GM21515 (cell line): Measurements from ENCODE around the gene CNRIP1.
"Not testable (repeated sequence)": the region's sequence is repeated elsewhere in the genome, so short reads cannot be mapped to it uniquely, and the experiment has no call there.

ENCODE experiments used
- ATAC-seq: cut with Tn5 transposase; IDR thresholded peaks from one replicate; pipeline ENCODE4 v1.9.1; 2021; ENCODE audit not compliant: unreplicated experiment

Gene CNRIP1

GRCh38 chr2:68341062-68341329 lies 21.2 kb upstream of the CNRIP1 start:
- no peak for ATAC-seq

GRCh38 chr2:68340226-68341061 lies 20.7 kb upstream of the CNRIP1 start:
- no peak for ATAC-seq

GRCh38 chr2:68336192-68336591 lies 16.4 kb upstream of the CNRIP1 start:
- ATAC-seq: no peak

- no peak for ATAC-seq
Measured at GRCh38 chr2:68333931-68334330, 14.2 kb upstream of the CNRIP1 start.

- ATAC-seq: no peak
Measured at GRCh38 chr2:68333009-68333408, 13.3 kb upstream of the CNRIP1 start.

GRCh38 chr2:68330691-68331090 lies 10.9 kb upstream of the CNRIP1 start:
- ATAC-seq: no peak

GRCh38 chr2:68328901-68329300 lies 9.2 kb upstream of the CNRIP1 start:
- ATAC-seq: no peak

- no peak for ATAC-seq
Measured at GRCh38 chr2:68325056-68325455, 5.3 kb upstream of the CNRIP1 start.

- ATAC-seq: no peak
Measured at GRCh38 chr2:68320118-68320641, 431 bp upstream of the CNRIP1 start.

- ATAC-seq: no peak
Measured at GRCh38 chr2:68318914-68319397, 793 bp downstream of the CNRIP1 start.

- no peak for ATAC-seq
Measured at GRCh38 chr2:68317971-68318913, 1.5 kb downstream of the CNRIP1 start.

GRCh38 chr2:68316111-68316510 lies 3.6 kb downstream of the CNRIP1 start:
- ATAC-seq: no peak

- no peak for ATAC-seq
Measured at GRCh38 chr2:68311033-68311432, 8.7 kb downstream of the CNRIP1 start.

GRCh38 chr2:68309426-68309825 lies 10.3 kb downstream of the CNRIP1 start:
- ATAC-seq: no peak

GRCh38 chr2:68303902-68304272 lies 15.9 kb downstream of the CNRIP1 start:
- ATAC-seq: not testable (repeated sequence)

GRCh38 chr2:68303033-68303901 lies 16.5 kb downstream of the CNRIP1 start:
- no peak for ATAC-seq

GRCh38 chr2:68302281-68302875 lies 17.4 kb downstream of the CNRIP1 start:
- no peak for ATAC-seq

- ATAC-seq: peak; percentile 82
Measured at GRCh38 chr2:68295516-68295915, 24.2 kb downstream of the CNRIP1 start.

- ATAC-seq: no peak
Measured at GRCh38 chr2:68294913-68295312, 24.8 kb downstream of the CNRIP1 start.

- ATAC-seq: no peak
Measured at GRCh38 chr2:68294187-68294586, 25.6 kb downstream of the CNRIP1 start.
